ENCODE data around the gene ZNF747. TPM values are rescaled to one million over a fixed set of nuclear protein-coding genes. Genes with fewer than 3 reads are reported as not detected.
A peak's percentile ranks its signal among the peaks of the same experiment; 100 is the strongest.

ZNF747 gene
- 5.0 TPM for polyA plus RNA-seq (2013, experiment 1 of 2; ENCODE audit: insufficient read length)
- polyA plus RNA-seq (2013, experiment 2 of 2; ENCODE audit: insufficient read length): 3.6 TPM

DNA sequence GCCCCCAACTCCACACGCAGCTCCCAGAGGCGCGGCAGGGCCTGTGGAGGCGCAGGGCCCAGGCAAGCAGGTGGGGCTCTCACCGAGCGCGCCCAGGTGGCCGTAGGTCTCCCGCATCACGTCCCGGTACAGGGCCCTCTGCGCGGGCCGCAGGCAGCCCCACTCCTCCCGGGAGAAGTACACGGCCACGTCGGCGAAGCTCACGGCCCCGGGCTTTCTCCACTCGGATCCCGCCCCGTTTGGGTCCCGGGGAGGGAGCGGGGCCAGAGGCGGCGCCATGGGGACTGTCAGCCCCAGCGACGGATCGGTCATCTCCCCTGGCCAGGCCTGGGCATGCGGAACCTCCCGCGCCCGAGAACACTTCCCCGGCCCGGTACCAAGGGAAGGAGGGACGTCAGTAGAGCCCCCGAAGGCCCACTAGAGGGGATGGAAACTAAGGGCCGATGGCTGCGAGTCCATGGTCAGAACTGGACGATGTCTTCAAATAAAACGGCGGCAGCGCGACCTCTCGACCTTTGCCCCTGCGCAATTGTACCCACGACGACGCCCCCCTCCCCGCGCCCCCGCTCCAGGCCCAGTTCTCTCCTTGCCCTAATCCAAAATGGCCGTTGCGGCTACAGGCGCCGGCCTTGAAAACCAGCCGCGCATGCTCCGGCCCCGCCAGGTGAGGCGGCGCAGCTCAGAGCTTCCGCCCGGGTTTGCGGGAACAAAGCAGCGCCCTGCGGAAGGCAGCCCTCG lies at the start of gene ZNF747:
TSS of gene ZNF747 (minus strand) at position 491 of the 738 bp plus-strand sequence. CDS start at position 312, 179 bp downstream.
- DNase-seq: peak; percentile 78

GRCh38 chr16:30582611-30583340 lies 48.1 kb upstream of the ZNF747 start:
- DNase-seq: no peak

- DNase-seq: no peak
Measured at GRCh38 chr16:30581457-30581856, 46.8 kb upstream of the ZNF747 start.

GRCh38 chr16:30574678-30575077 lies 40.0 kb upstream of the ZNF747 start:
- DNase-seq: no peak

- DNase-seq: peak; percentile 98
Measured at GRCh38 chr16:30571445-30572322, 37.0 kb upstream of the ZNF747 start, which contains the start of gene ZNF688. ZNF688 (minus strand) TSS chr16:30571714; CDS start chr16:30571629, 85 bp downstream.

DNA sequence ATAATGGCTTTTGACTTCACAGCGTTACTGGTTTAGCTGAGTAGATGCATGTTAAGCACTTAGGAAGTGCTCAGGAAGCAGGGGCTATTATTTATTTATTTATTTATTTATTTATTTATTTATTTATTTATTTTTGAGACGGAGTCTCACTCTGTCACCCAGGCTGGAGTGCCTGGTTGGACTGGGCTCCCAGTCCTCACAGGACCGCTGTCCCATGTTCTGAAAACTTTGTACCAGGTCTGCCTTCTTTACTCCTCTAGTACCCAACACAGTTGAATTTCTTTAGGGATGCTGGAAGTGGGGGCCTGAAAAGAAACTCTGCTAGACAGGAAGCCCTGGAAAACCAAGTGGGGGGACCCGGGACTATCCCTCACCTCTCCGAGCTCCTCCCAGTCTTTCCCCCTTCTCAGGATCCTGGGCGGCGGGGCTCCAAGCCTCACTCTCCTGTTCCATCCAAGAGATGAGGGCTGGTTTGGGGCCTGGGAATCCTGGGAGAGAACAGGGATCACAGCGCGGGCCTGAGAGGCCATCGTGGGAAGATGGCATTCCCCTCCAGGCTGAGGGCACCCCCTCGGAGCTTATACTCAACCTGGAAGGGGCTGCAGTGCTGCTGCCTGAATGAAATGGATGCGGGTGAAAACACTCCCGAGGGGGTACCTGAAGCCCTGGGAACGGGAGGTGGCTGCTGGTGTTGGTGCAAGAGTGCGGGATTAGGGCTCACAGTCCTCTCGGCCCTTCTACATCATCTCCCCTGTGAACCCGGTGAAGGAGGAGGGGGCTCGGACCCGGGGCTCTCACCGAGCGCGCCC lies 36.2 kb upstream of the ZNF747 start:
- peak; percentile 46 for DNase-seq

GRCh38 chr16:30569746-30570635 lies 35.3 kb upstream of the ZNF747 start:
- no peak for DNase-seq

DNA sequence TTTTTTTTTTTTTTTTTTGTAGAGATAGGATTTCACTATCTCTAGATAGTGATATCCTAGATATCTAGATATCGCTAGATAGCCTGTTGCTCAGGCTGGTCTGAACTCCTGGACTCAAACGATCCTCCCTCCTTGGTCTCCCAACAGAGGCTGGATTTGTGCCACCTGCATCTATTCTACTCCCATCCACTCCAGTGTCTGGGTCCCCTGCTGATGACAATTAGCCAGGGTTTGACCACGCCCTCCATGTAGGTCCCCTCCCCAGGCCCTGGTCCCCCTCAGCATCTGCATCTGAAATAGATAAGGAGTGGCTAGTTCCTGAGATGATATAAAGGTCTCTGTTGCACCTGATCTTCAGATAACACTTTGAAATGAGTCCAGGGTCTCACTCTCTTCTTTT lies 34.6 kb upstream of the ZNF747 start:
- no peak for DNase-seq

- no peak for DNase-seq
Measured at GRCh38 chr16:30567991-30568638, 33.5 kb upstream of the ZNF747 start.

- DNase-seq: no peak
Measured at GRCh38 chr16:30567160-30567990, 32.7 kb upstream of the ZNF747 start.

- no peak for DNase-seq
Measured at GRCh38 chr16:30566531-30566930, 31.9 kb upstream of the ZNF747 start.

- DNase-seq: no peak
Measured at GRCh38 chr16:30565984-30566383, 31.3 kb upstream of the ZNF747 start.

- no peak for DNase-seq
Measured at GRCh38 chr16:30565526-30565925, 30.9 kb upstream of the ZNF747 start.

GRCh38 chr16:30562021-30562420 lies 27.4 kb upstream of the ZNF747 start:
- no peak for DNase-seq

- DNase-seq: no peak
Measured at GRCh38 chr16:30561089-30561816, 26.6 kb upstream of the ZNF747 start.

- no peak for DNase-seq
Measured at GRCh38 chr16:30559690-30560089, 25.0 kb upstream of the ZNF747 start.

DNA sequence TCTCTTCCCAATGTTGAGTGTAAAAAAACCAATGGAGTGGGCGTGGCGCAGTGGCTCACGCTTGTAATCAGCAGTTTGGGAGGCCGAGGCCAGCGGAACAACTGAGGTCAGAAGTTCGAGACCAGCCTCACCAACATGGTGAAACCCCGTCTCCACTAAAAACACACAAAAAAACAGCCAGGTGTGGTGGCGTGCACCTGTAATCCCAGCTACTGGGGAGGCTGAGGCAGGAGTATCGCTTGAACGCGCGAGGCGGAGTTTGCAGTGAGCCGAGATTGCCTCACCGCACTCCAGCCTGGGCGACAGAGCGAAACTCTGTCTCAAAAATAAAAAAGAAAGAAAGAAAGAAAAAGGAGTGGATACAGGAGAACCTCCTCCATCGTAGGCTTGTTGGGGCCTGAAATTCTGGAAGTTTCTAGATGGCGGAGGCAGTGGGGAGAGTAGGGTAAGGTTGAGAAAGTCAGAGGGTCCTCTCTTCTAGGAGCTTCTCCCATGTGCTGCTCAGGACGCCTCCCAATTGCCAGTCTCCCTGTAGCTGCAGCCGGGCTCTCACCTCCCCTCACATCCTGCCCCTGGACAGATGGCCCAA lies 24.2 kb upstream of the ZNF747 start:
- no peak for DNase-seq
